ENCODE data around the gene HMBS. TPM values are rescaled to one million over a fixed set of nuclear protein-coding genes. Genes with fewer than 3 reads are reported as not detected.

The HMBS gene
- total and polyA plus RNA-seq, 2 experiments from 2014 or later = 10.9 to 37.7 TPM

GRCh38 chr11:119120639-119121007 is 35.9 kb downstream of the HMBS start:
- peaks cover 5% of the 10 kb centered on the region for H4K20me1 ChIP-seq (ENCODE audit: insufficient read depth, poor library complexity, severe bottlenecking)
- H3K9me2 ChIP-seq (replicated peaks; ENCODE audit: insufficient read depth) = no peaks in the 10 kb centered on the region
- peak overlapping the region; percentile 66 for H3K27ac ChIP-seq
- no peaks in the 10 kb centered on the region for H3K27me3 ChIP-seq
- DNase-seq (ENCODE audit: low spot score) = peak; percentile 36
- 39% methylated on average over 5 of the region's 5 CpGs for WGBS (ENCODE audit: low lambda C conversion rate, missing lambda C conversion rate)
- H3K4me3 ChIP-seq = peak overlapping the region; percentile 25
- H3K36me3 ChIP-seq (replicated peaks; ENCODE audit: insufficient read depth, low read depth) = no peaks in the 10 kb centered on the region
- H2AFZ ChIP-seq = peak overlapping the region; percentile 66
- H3K79me2 ChIP-seq = peaks cover 34% of the 10 kb centered on the region
- peak overlapping the region; percentile 73 for H3K4me2 ChIP-seq
- H3K4me1 ChIP-seq (ENCODE audit: insufficient read depth) = peaks cover 7% of the 10 kb centered on the region
- TF ChIP-seq CTCF (IDR thresholded peaks at IDR 0.05; ENCODE audit: poor library complexity) = no peak
- no peaks in the 10 kb centered on the region for H3K9me3 ChIP-seq (ENCODE audit: low read depth)

- no peaks in the 10 kb centered on the region for H3K27me3 ChIP-seq
- peaks cover 34% of the 10 kb centered on the region for H3K79me2 ChIP-seq
- 2% methylated on average over 50 of the region's 54 CpGs for WGBS (ENCODE audit: low lambda C conversion rate, missing lambda C conversion rate)
- peak within 1 kb of the TSS; percentile 31 for H3K4me3 ChIP-seq
- peak within 1 kb of the TSS; percentile 87 for H3K4me2 ChIP-seq
- peaks cover 5% of the 10 kb centered on the region for H4K20me1 ChIP-seq (ENCODE audit: insufficient read depth, poor library complexity, severe bottlenecking)
- no peaks in the 10 kb centered on the region for H3K9me3 ChIP-seq (ENCODE audit: low read depth)
- peak within 1 kb of the TSS; percentile 66 for H3K27ac ChIP-seq
- TF ChIP-seq CTCF (IDR thresholded peaks at IDR 0.05; ENCODE audit: poor library complexity) (no peak), EZH2 (IDR thresholded peaks at IDR 0.05; ENCODE audit: borderline replicate concordance) (no peak), EZH2phosphoT487 (IDR thresholded peaks at IDR 0.05; ENCODE audit: low read depth, severe bottlenecking, unreplicated experiment) (no peak)
- H2AFZ ChIP-seq = peak within 1 kb of the TSS; percentile 66
- H3K9me2 ChIP-seq (replicated peaks; ENCODE audit: insufficient read depth) = no peaks in the 10 kb centered on the region
- H3K36me3 ChIP-seq (replicated peaks; ENCODE audit: insufficient read depth, low read depth) = no peaks in the 10 kb centered on the region
- H3K4me1 ChIP-seq (ENCODE audit: insufficient read depth) = peaks cover 7% of the 10 kb centered on the region
- DNase-seq (ENCODE audit: low spot score) = peak; percentile 100
Observed at GRCh38 chr11:119121008-119121810, 36.5 kb downstream of the HMBS start, which contains the start of gene HINFP. Gene HINFP, plus strand, starts transcription at chr11:119121580. Its CDS starts 5,365 bp downstream, at chr11:119126945.

- Histone ChIP-seq H3K4me3 (peak overlapping the region; percentile 31), H3K4me1 (ENCODE audit: insufficient read depth) (peaks cover 7% of the 10 kb centered on the region), H3K36me3 (replicated peaks; ENCODE audit: insufficient read depth, low read depth) (no peaks in the 10 kb centered on the region), H3K27ac (peak overlapping the region; percentile 33), H3K27me3 (no peaks in the 10 kb centered on the region), H3K4me2 (peak overlapping the region; percentile 87), H4K20me1 (ENCODE audit: insufficient read depth, poor library complexity, severe bottlenecking) (peaks cover 5% of the 10 kb centered on the region), H2AFZ (peak overlapping the region; percentile 34), H3K79me2 (peaks cover 34% of the 10 kb centered on the region), H3K9me3 (ENCODE audit: low read depth) (no peaks in the 10 kb centered on the region), H3K9me2 (replicated peaks; ENCODE audit: insufficient read depth) (no peaks in the 10 kb centered on the region)
- no peak for DNase-seq (ENCODE audit: low spot score)
- TF ChIP-seq EZH2 (IDR thresholded peaks at IDR 0.05; ENCODE audit: borderline replicate concordance) = no peak
- no peak for TF ChIP-seq CTCF (IDR thresholded peaks at IDR 0.05; ENCODE audit: poor library complexity)
- no peak for TF ChIP-seq EZH2phosphoT487 (IDR thresholded peaks at IDR 0.05; ENCODE audit: low read depth, severe bottlenecking, unreplicated experiment)
- 2% methylated on average over 20 of the region's 20 CpGs for WGBS (ENCODE audit: low lambda C conversion rate, missing lambda C conversion rate)
Observed at GRCh38 chr11:119121811-119122124, 37.1 kb downstream of the HMBS start.
